NCI-H2171 treated with DMSO at 0.1 percent for 48 hours (cell line): ENCODE measurements around the gene APEH.
"Not testable (repeated sequence)": the region's sequence is repeated elsewhere in the genome, so short reads cannot be mapped to it uniquely, and the experiment has no call there.

ENCODE experiments used
- DNase-seq: peaks from one replicate; lab custom pipeline; 2025; lab: John Stamatoyannopoulos, UW

APEH gene

GRCh38 chr3:49668861-49669260 is 5.3 kb upstream of the APEH start:
- DNase-seq, result no peak

DNA sequence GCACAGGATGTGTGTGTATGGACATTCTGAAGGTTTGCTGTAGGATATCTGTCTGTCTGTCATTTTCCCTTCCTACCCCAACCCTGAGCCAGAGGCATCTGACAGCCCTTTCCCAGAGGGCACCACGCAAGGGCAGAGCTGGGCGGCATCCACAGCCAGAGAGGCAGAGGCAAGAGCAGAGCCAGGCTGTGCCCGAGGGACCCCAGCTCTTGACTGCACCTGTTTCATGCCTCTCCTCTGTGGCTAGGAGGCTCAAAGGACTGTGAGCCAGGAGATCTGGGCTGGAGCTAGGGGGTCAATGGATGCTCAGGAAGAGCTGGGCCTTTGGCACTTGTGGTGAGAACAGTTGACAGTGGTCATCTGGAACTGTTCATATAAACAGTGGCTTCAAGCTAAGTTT is 4.8 kb upstream of the APEH start:
- no peak for DNase-seq

GRCh38 chr3:49670940-49671290 is 3.2 kb upstream of the APEH start:
- no peak for DNase-seq

DNA sequence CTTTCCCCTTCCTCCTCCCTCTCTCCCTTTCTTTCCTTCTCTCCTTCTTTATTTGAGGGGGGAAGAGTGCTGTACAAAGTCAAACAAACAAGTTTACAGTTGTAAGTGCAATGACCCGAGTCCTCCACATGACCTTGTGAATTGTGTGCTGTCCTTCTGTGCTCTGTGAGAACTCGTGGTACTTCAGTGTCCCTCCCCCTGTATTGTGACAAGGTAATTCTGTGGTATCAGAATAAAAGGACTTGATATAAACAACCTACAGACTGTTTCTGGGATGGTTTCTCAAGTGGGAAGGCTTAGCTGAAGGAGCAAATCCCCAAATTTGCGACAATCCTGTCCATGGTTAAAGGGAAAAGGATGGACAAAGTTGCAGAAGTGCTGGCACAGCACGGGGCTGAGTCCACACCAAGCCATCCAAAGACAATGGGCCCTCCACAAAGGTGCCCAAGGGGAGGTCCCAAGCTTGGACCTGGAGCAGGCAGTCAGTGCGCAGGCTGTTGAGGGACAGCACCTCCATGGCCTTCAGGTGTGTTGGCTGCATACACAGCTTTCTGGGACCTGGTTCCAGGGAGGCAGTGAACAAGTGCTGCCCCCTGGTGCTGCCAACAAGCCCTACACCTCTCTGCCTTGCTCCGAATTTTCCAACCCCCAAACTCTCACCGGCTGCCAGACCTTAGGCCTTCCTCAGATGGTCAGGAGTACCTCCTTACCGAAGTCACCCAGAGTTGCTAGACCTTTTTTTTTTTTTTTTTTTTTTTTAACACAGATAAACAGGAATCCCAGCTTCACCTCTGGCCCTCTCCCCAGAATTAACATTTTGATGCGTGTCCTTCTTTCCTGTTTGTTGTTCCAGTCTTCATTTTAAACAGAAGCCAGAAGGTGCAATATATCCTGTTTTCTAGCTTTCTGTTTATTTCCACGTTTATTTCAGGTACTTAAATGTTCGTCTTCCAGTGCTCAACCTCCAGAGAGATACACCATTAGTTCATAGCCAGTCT is 2.6 kb upstream of the APEH start:
- DNase-seq, result no peak

- no peak for DNase-seq
Measured at GRCh38 chr3:49673121-49673714, 933 bp upstream of the APEH start.

DNA sequence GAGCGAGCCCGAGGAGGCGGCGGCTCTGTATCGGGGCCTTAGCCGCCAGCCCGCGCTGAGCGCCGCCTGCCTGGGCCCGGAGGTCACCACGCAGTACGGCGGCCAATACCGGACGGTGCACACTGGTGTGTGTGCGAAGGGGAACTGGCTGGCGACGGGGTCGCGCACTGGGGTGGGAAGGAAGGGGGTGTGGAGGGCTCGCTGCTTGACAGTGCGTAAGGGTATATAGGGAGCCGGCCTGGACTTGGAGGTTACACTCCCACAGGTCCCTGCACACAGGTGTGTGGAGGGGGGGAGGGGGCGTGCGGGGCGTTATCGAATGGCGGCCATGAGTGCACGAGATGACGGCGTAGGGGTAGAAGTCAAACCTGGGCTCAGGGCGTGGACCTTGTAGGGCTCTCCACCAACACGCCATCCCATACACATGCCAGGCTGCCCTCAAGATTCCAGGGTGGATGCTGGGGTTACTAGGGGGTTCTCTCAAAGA is 389 bp downstream of the APEH start:
- no peak for DNase-seq

DNA sequence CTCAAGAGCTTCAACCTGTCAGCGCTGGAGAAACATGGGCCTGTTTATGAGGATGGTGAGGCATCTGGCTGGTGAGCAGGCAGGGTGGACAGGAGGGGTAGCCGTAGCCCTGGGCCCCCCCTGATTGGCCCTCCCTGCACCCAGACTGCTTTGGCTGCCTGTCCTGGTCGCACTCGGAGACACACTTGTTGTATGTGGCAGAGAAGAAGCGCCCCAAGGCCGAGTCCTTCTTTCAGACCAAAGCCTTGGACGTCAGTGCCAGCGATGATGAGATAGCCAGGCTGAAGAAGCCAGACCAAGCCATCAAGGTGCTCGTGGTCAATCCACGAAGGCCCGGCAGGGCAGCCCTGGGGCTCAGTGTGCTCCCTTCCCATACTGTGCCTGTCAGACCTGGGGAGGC is 1.8 kb downstream of the APEH start:
- DNase-seq, result no peak

GRCh38 chr3:49680493-49681231 is 6.5 kb downstream of the APEH start:
- no peak for DNase-seq

- no peak for DNase-seq
Measured at GRCh38 chr3:49681232-49681522, 7.0 kb downstream of the APEH start.

- no peak for DNase-seq
Measured at GRCh38 chr3:49681543-49681942, 7.4 kb downstream of the APEH start.

- no peak for DNase-seq
Measured at GRCh38 chr3:49683162-49683561, 9.0 kb downstream of the APEH start.

GRCh38 chr3:49684453-49684852 is 10.3 kb downstream of the APEH start:
- not testable (repeated sequence) for DNase-seq

GRCh38 chr3:49685103-49685502 is 11.0 kb downstream of the APEH start:
- DNase-seq, result not testable (repeated sequence)

DNA sequence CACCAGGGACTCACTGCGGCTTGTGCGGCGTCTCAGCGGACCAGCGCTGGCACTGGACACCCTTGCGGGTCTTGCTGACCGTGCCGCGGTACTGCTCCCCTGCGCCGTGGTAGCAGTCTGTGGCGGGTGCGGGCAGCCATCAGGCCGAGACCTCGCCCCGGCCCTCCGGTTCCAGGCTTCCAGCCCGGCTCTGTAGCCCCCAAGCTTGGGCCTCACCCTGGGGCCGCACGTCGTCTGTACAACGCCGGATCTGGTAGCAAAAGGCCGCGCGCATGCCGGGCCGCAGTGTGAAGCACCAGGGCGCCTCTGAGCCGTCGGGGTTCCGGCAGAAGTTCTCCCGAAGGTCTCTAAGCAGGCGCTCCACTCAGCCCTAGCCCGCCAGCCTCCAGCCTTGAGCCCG is 11.7 kb downstream of the APEH start:
- not testable (repeated sequence) for DNase-seq

GRCh38 chr3:49686346-49686745 is 12.2 kb downstream of the APEH start:
- not testable (repeated sequence) for DNase-seq

GRCh38 chr3:49686769-49687423 is 12.7 kb downstream of the APEH start:
- not testable (repeated sequence) for DNase-seq

GRCh38 chr3:49687424-49687795 is 13.3 kb downstream of the APEH start:
- DNase-seq, result not testable (repeated sequence)

DNA sequence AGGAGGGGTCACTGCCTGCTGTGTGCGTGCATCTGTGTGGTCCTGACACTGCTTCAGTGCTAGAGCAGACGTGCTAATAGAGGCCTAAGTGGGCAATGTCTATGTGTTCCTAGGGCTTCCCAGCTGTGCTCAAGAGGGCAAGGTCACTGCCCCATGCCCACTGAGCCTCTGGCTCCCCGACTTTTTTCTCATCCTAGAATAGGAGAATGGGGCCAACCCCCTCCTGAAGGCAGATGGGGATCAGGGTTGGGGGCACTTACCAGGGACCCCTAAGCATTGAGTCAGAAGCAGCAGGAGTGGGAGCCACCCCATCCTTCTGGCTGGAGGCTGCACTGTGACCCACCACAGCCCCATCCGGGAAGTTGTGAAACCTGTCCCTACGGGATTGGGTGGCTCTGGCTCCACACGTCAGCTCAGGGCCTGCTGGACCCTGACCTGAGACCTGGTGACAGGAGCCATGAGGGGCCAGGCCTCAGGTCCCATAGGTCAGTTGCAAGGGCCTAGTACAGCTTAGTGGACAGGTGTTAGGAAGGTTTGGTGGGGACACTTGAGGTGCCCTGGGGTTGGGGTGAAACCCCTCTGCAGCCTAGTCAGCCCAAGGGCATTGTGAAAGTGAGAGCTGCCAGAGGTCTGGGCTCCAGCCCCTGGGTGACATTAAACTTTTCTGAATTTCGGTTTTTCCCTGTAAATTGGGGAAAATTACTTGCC is 14.3 kb downstream of the APEH start:
- DNase-seq, result not testable (repeated sequence)

DNA sequence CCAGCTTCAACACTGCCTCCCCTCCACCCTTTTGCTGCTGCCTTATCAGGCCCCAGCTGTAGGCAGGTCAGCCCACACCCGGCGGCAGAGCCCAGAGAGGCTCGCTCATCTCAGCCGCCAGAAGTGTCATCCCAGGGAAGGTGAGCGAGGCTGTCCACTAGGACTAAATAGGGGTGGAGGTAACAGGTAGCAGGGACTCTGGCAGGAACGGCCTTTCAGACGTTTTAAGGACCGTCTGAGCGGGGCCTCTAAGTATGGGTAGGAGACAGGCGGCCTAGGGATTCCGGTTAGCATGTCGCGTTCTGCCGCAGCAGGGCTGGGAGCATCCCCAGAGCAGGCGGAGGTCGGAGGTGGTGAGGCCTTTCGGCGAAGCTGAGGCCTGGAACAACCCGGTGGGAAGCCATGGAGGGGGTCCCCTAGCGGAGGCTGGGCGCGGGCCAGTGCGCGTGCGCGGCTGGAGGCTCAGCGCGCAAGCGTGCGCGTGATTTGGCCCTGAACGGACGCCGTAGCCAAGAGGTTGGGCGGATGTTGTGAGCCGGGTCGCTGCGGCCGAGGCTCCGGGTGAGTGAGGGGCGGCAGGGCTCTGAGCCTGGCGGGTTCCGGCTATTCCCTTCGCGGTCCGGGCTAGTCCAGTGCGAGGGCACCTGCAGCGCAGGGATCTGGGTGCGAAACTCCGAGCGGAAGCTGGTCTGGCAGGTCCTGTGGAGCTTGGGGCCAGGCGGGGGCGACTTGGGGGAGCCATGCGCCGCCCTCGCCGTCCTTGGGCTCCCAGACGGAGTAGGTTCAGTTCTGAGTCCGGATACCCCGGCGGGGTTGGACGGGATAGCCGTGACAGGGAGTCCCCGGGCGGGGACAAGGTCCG is 15.1 kb downstream of the APEH start, which contains the start of the genes MST1 and RNF123:
MST1 (minus strand) TSS at position 429 of the 862 bp plus-strand sequence. CDS start 783 bp downstream, outside the sequence.
RNF123 (plus strand) TSS at position 512 of the 862 bp plus-strand sequence. CDS start 1,609 bp downstream, outside the sequence.
- DNase-seq, result no peak

GRCh38 chr3:49689908-49690624 is 15.9 kb downstream of the APEH start:
- DNase-seq, result not testable (repeated sequence)
